Stomach (tissue), 9 donors: ENCODE data around the gene TIMM13. TPM values are rescaled to one million over a fixed set of nuclear protein-coding genes. Genes with fewer than 3 reads are reported as not detected.

Experiments used
- DNase-seq, 2 donors: peaks; one replicate each; pipeline versions ENCODE4 v3.0.0 to v3.0.0-alpha.2; 2013 to 2019
- H3K27ac ChIP-seq, 5 donors: fragments of 200-600 bp in 4 of 5; sonication (generic) in 4 of 5; one replicate each; pipeline ENCODE4 v1.5.1; 2013 to 2019; ENCODE audit warnings: mild to moderate bottlenecking in 1 of 5, moderate library complexity in 1 of 5
- H3K27me3 ChIP-seq, 3 donors: fragments of 200-600 bp; sonication (generic); one replicate each; pipeline ENCODE4 v1.5.1; 2017 to 2019; ENCODE audit warnings: mixed run types in 1 of 3
- H3K36me3 ChIP-seq, 4 donors: fragments of 200-600 bp; sonication (generic); 1 replicate in 3 of 4; 2 replicates in 1 of 4; pipeline ENCODE4 v1.5.1; 2016 to 2019
- H3K4me1 ChIP-seq, 4 donors: fragments of 200-600 bp; sonication (generic); one replicate each; pipeline ENCODE4 v1.5.1; 2016 to 2019
- H3K4me3 ChIP-seq, 4 donors: fragments of 200-600 bp; sonication (generic) in 3 of 4; one replicate each; pipeline ENCODE4 v1.5.1; 2016 to 2019; ENCODE audit warnings: mild to moderate bottlenecking in 1 of 4
- H3K9me3 ChIP-seq, 4 donors: fragments of 200-600 bp; sonication (generic); one replicate each; pipeline ENCODE4 v1.5.1; 2016 to 2019
- EP300 ChIP-seq: sonication (generic); formaldehyde crosslinking; IDR thresholded peaks from one replicate; pipeline ENCODE4 v1.6.1; 2017; ENCODE audit warnings: antibody characterized with exemption
- POLR2A ChIP-seq, 4 donors: fragments of 450-650 bp; IDR thresholded peaks; one replicate each; pipeline ENCODE4 v1.6.1; 2016; ENCODE audit warnings: antibody characterized with exemption in 4 of 4, control low read depth in 2 of 4, mild to moderate bottlenecking in 1 of 4, moderate library complexity in 1 of 4
- POLR2AphosphoS5 ChIP-seq, 3 donors: sonication (generic); formaldehyde crosslinking; IDR thresholded peaks; one replicate each; pipeline ENCODE4 v1.6.1; 2016; ENCODE audit warnings: antibody characterized with exemption in 3 of 3
- WGBS, 5 donors: extraction: QIAGEN DNeasy Blood & Tissue Kit in 3 of 5; methylation state at CpG; one replicate each; pipeline versions ENCODE4 v1.1.5 to v1.1.7; 2013 to 2018; 5-methylcytosine and 5-hydroxymethylcytosine counted together
- intact Hi-C: fragments of 100-400 bp; cut with DNase I; formaldehyde crosslinking; loops from one replicate; pipeline ENCODE4 v1.15.1; 2023; ENCODE audit warnings: low total_unique reads
- polyA plus RNA-seq, 3 donors: library from polyadenylated mRNA; stranded (reverse); fragments of 200-250 nt; gene quantifications; one replicate each; pipeline ENCODE4 v1.2.3, GENCODE V29; 2013
- total RNA-seq, 5 donors: library from RNA; depleted of rRNA; stranded (reverse); fragments of >200 nt; gene quantifications; one replicate each; pipeline versions ENCODE4 v1.1.0 to v1.2.3, GENCODE V29; 2014 to 2016
- TF ChIP-seq, protein P1 (sequence below), 7 experiments: fragments of 450-650 bp in 4 of 7; fragments of 200-600 bp in 3 of 7; sonication (generic) in 3 of 7; IDR thresholded peaks; one replicate each; pipeline ENCODE4 v1.5.1; 2016 to 2019; ENCODE audit warnings: antibody characterized with exemption in 7 of 7, control low read depth in 2 of 7, mild to moderate bottlenecking in 1 of 7
- donor health status: healthy with polysubstance abuse.
- donor health status: Bipolar disorder and iron deficiency.
- donor health status: healthy.

TIMM13 gene
- total and polyA plus RNA-seq, 8 donors = 19.2 to 133 (median 54.5) TPM; not detected in 1

DNA sequence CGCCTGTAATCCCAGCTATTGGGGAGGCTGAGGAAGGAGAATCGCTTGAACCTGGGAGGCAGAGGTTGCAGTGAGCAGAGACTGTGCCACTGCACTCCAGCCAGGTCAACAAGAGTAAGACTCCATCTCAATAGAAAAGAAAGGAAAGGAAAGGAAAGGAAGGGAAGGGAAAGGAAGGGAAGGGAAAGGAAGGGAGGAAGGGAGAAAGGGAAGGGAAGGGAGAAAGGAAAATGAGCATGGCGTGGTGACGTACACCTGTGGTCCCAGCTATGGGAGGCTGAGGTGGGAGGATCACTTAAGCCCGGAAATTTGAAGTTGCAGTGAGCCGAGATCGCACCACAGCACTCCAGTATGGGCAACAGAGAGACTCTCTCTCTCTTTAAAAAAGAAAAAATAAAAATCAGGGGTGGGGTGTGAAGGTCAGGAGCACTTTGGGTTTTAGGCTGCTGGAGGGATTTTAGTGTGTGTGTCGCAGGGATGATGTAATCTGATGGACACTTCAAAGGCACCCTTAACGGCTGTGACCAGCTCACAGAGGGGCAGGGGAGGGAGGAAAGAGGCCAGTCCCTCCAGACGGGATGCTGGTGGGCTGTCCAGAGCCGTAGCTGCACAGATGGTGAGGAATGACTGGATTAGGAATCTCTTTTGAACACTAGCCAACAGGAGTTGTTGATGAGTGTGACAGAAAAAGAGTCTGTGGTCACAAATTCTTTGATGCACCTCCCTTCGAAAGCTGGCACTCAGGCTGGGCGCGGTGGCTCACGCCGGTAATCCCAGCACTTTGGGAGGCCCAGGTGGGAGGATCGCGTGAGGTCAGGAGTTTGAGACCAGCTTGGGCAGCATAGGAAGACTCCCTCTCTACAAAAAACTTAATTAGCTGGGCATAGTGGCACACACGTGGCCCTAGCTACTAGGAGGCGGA is 39.8 kb downstream of the TIMM13 start:
- intact Hi-C loops = no loop called here

DNA sequence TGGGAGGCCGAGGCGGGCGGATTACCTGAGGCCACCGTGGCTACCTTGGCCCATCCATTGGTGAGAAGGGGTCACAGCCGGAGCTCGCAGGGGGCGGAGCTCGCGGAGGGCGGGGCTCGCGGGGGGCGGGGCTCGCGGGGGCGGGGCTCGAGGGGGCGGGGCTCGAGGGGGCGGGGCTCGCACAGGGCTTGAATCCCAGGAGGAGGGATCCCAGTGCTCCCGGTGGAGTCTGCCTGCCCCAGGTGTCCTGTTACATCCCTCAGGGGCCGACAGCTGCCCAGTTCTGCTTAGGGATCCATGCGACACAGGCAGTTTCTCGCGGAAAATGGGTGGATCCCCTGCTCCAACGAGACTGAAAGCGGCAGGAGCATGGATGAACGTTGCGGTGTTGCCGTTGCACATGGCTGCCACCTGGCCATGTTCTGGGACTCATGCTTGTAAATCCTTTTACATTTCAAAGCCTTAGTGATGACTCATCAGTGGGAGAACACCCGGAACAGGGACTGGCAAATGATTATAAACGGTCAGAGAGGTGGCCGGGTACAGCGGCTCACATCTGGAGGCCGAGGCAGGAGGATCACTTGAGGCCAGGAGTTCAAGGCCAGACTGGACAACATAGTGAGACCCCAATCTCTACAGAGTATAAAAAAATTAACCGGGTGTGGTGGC is 42.2 kb downstream of the TIMM13 start:
- Histone ChIP-seq H3K4me3 (no peak overlapping the region), H3K9me3 (peaks cover 0 to 9% (median 8%) of the 10 kb centered on the region in 4 donors), H3K27ac (no peak overlapping the region), H3K4me1 (peaks cover 0 to 7% (median 5%) of the 10 kb centered on the region in 4 donors), H3K36me3 (no peaks in the 10 kb centered on the region), H3K27me3 (peaks cover 0 to 57% (median 0%) of the 10 kb centered on the region in 3 donors)
- DNase-seq = peak in 1 of 2 donors; percentile 54
- 18 to 41% (median 22%) methylated on average over 19 to 37 of the region's 37 CpGs for WGBS, 5 donors
- intact Hi-C loops = no loop called here
- no peak for TF ChIP-seq POLR2A (IDR thresholded peaks at IDR 0.05)
- TF ChIP-seq, protein P1, sequence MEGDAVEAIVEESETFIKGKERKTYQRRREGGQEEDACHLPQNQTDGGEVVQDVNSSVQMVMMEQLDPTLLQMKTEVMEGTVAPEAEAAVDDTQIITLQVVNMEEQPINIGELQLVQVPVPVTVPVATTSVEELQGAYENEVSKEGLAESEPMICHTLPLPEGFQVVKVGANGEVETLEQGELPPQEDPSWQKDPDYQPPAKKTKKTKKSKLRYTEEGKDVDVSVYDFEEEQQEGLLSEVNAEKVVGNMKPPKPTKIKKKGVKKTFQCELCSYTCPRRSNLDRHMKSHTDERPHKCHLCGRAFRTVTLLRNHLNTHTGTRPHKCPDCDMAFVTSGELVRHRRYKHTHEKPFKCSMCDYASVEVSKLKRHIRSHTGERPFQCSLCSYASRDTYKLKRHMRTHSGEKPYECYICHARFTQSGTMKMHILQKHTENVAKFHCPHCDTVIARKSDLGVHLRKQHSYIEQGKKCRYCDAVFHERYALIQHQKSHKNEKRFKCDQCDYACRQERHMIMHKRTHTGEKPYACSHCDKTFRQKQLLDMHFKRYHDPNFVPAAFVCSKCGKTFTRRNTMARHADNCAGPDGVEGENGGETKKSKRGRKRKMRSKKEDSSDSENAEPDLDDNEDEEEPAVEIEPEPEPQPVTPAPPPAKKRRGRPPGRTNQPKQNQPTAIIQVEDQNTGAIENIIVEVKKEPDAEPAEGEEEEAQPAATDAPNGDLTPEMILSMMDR (IDR thresholded peaks at IDR 0.05) = no peak
- TF ChIP-seq POLR2AphosphoS5 (IDR thresholded peaks at IDR 0.05) = no peak
- no peak for TF ChIP-seq EP300

More for the DNA sequence above, 39.8 kb downstream of the TIMM13 start:
- H3K27me3 ChIP-seq = peaks cover 0 to 46% (median 0%) of the 10 kb centered on the region in 3 donors
- WGBS, 5 donors = 74 to 82% (median 77%) methylated on average over 20 of the region's 20 CpGs
- peaks cover 0 to 7% (median 5%) of the 10 kb centered on the region in 4 donors for H3K4me1 ChIP-seq
- DNase-seq = no peak
- no peaks in the 10 kb centered on the region for H3K36me3 ChIP-seq
- H3K27ac ChIP-seq = no peak overlapping the region
- TF ChIP-seq, protein P1 (IDR thresholded peaks at IDR 0.05) = no peak
- TF ChIP-seq POLR2A (IDR thresholded peaks at IDR 0.05) (no peak), EP300 (no peak), POLR2AphosphoS5 (IDR thresholded peaks at IDR 0.05) (no peak)
- H3K4me3 ChIP-seq = no peak overlapping the region
- no peaks in the 10 kb centered on the region for H3K9me3 ChIP-seq

DNA sequence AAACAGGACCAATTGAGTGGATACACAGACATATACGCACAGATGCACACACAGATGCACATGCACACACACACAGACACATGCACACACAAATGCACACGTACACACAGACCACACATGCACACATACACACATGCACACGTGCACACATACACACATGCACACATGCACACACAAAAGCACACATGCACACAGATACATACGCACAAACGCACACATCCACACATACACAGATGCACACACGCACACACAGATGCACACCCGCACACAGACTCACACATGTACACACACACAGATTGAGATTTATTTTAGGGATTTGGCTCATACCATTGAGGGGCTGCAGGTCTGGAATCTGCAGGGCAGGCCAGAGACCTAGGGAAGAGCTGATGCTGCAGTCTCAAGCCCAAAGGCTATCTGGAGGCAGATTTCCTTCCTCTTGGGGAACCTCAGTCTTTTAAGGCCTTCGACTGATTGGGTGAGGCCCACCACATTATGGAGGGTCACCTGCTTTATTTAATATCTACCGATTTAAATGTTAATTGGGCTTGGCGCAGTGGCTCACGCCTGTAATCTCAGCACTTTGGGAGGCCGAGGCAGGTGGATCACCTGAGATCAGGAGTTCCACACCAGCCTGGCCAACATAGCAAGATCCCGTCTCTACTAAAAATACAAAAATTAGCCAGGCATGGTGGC is 44.7 kb downstream of the TIMM13 start:
- Histone ChIP-seq H3K9me3 (peaks cover 0 to 23% (median 13%) of the 10 kb centered on the region in 4 donors), H3K27me3 (peaks cover 0 to 50% (median 0%) of the 10 kb centered on the region in 3 donors), H3K27ac (no peak overlapping the region), H3K36me3 (no peaks in the 10 kb centered on the region), H3K4me1 (peaks cover 0 to 7% (median 5%) of the 10 kb centered on the region in 4 donors), H3K4me3 (no peak overlapping the region)
- DNase-seq = no peak
- 84 to 92% (median 88%) methylated on average over 13 of the region's 13 CpGs for WGBS, 5 donors
- TF ChIP-seq, protein P1 (IDR thresholded peaks at IDR 0.05) = no peak
- no peak for TF ChIP-seq POLR2A (IDR thresholded peaks at IDR 0.05)
- TF ChIP-seq POLR2AphosphoS5 (IDR thresholded peaks at IDR 0.05) = no peak
- intact Hi-C loops = no loop called here
